ENCODE results near the gene DSG2.

The DSG2 gene

GRCh38 chr18:31590570-31590969 lies 92.6 kb downstream of the DSG2 start:
- DNase-seq (ENCODE audit: low read depth in 2 of 2): no peak

- DNase-seq (ENCODE audit: low read depth in 2 of 2): no peak
Measured at GRCh38 chr18:31591113-31591512, 93.1 kb downstream of the DSG2 start.

- no peak for DNase-seq (ENCODE audit: low read depth in 2 of 2)
Measured at GRCh38 chr18:31591628-31592027, 93.7 kb downstream of the DSG2 start, which contains the start of gene TTR. Gene TTR (plus strand): TSS chr18:31591877. CDS start chr18:31591903, 26 bp downstream.

GRCh38 chr18:31592506-31593157 lies 94.7 kb downstream of the DSG2 start:
- DNase-seq (ENCODE audit: low read depth in 2 of 2): no peak

GRCh38 chr18:31595121-31595771 lies 97.3 kb downstream of the DSG2 start:
- no peak for DNase-seq (ENCODE audit: low read depth in 2 of 2)

GRCh38 chr18:31596081-31596872 lies 98.3 kb downstream of the DSG2 start:
- DNase-seq (ENCODE audit: low read depth in 2 of 2): no peak

- DNase-seq (ENCODE audit: low read depth in 2 of 2): no peak
Measured at GRCh38 chr18:31598021-31598805, 100.2 kb downstream of the DSG2 start.
